Measurements from ENCODE around the gene CUX1.
"Not testable (repeated sequence)": the region's sequence is repeated elsewhere in the genome, so short reads cannot be mapped to it uniquely, and the experiment has no call there.

The CUX1 gene

GRCh38 chr7:101826081-101826835 lies 8.8 kb downstream of the CUX1 start:
- no peak for DNase-seq (ENCODE audit: low spot score)

GRCh38 chr7:101828301-101829020 lies 11.0 kb downstream of the CUX1 start:
- DNase-seq (ENCODE audit: low spot score) = no peak

- DNase-seq (ENCODE audit: low spot score) = no peak
Measured at GRCh38 chr7:101829374-101829773, 11.9 kb downstream of the CUX1 start.

GRCh38 chr7:101829821-101830220 lies 12.4 kb downstream of the CUX1 start:
- no peak for DNase-seq (ENCODE audit: low spot score)

GRCh38 chr7:101831396-101831795 lies 14.0 kb downstream of the CUX1 start:
- not testable (repeated sequence) for DNase-seq (ENCODE audit: low spot score)

GRCh38 chr7:101832205-101832631 lies 14.8 kb downstream of the CUX1 start:
- no peak for DNase-seq (ENCODE audit: low spot score)

GRCh38 chr7:101832685-101833375 lies 15.4 kb downstream of the CUX1 start:
- DNase-seq (ENCODE audit: low spot score) = no peak

GRCh38 chr7:101833799-101834198 lies 16.4 kb downstream of the CUX1 start:
- DNase-seq (ENCODE audit: low spot score) = no peak

GRCh38 chr7:101835136-101835535 lies 17.7 kb downstream of the CUX1 start:
- no peak for DNase-seq (ENCODE audit: low spot score)

GRCh38 chr7:101837433-101837832 lies 20.0 kb downstream of the CUX1 start:
- not testable (repeated sequence) for DNase-seq (ENCODE audit: low spot score)

- DNase-seq (ENCODE audit: low spot score) = no peak
Measured at GRCh38 chr7:101838837-101839483, 21.5 kb downstream of the CUX1 start.

- no peak for DNase-seq (ENCODE audit: low spot score)
Measured at GRCh38 chr7:101841328-101841727, 23.9 kb downstream of the CUX1 start.

GRCh38 chr7:101843293-101844271 lies 26.2 kb downstream of the CUX1 start:
- DNase-seq (ENCODE audit: low spot score) = no peak

GRCh38 chr7:101845974-101846373 lies 28.5 kb downstream of the CUX1 start:
- no peak for DNase-seq (ENCODE audit: low spot score)

GRCh38 chr7:101846800-101847538 lies 29.5 kb downstream of the CUX1 start:
- DNase-seq (ENCODE audit: low spot score) = no peak

- no peak for DNase-seq (ENCODE audit: low spot score)
Measured at GRCh38 chr7:101848208-101848951, 31.0 kb downstream of the CUX1 start.

GRCh38 chr7:101849314-101849713 lies 31.9 kb downstream of the CUX1 start:
- not testable (repeated sequence) for DNase-seq (ENCODE audit: low spot score)

GRCh38 chr7:101852364-101852763 lies 34.9 kb downstream of the CUX1 start:
- not testable (repeated sequence) for DNase-seq (ENCODE audit: low spot score)

- no peak for DNase-seq (ENCODE audit: low spot score)
Measured at GRCh38 chr7:101853684-101854083, 36.3 kb downstream of the CUX1 start.

Data from NAMALWA (cell line).